HUES48 (cell line): Measurements from ENCODE around the gene KXD1.
"Not testable (repeated sequence)": the region's sequence is repeated elsewhere in the genome, so short reads cannot be mapped to it uniquely, and the experiment has no call there.

Experiments
- H3K27ac ChIP-seq: one replicate; pipeline ENCODE4 v1.7.0; 2013; ENCODE audit warnings: low read depth, low read length, inconsistent platforms
- H3K27me3 ChIP-seq: 2 replicates; pipeline ENCODE4 v1.6.1; 2013; ENCODE audit warnings: mild to moderate bottlenecking, low read length; ENCODE audit not compliant: control insufficient read depth, insufficient read depth
- H3K36me3 ChIP-seq: 2 replicates; pipeline ENCODE4 v1.6.1; 2013; ENCODE audit warnings: low read length; ENCODE audit not compliant: control insufficient read depth, insufficient read depth
- H3K4me1 ChIP-seq: 2 replicates; pipeline ENCODE4 v1.6.1; 2013; ENCODE audit warnings: mild to moderate bottlenecking, low read length; ENCODE audit not compliant: control insufficient read depth, insufficient read depth
- H3K4me3 ChIP-seq: 2 replicates; pipeline ENCODE4 v1.5.1; 2013; ENCODE audit warnings: mild to moderate bottlenecking, low read depth, low read length
- H3K9ac ChIP-seq: 2 replicates; pipeline ENCODE4 v1.6.1; 2013; ENCODE audit warnings: mild to moderate bottlenecking, low read depth, low read length, moderate library complexity
- H3K9me3 ChIP-seq: 2 replicates; pipeline ENCODE4 v1.6.1; 2013; ENCODE audit warnings: low read length; ENCODE audit not compliant: control insufficient read depth, insufficient read depth

Gene KXD1

DNA sequence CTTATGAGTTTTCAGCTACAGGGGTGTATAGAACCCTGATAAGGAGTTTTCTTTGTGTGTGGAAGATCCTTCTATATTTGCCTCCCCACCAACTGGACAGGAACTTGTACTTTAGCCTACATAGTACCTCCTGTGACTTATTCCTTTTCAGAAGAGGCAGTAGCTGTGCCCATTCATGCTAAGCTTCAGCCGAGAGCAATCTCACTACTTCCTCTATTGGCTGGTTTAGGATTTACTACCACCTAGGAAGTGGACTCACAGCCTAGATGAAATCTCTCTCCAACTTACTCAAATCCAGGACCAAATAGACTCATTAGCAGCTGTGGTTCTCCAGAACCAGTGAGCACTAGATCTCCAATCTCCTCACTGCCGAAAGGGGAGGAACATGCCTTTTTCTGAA, 28.6 kb downstream of the KXD1 start:
- H3K4me3 ChIP-seq = no peak overlapping the region
- no peak overlapping the region for H3K9ac ChIP-seq
- no peaks in the 10 kb centered on the region for H3K27me3 ChIP-seq
- H3K36me3 ChIP-seq = peaks cover 3% of the 10 kb centered on the region; the same call in 1 of the 2 replicates
- peaks cover 12% of the 10 kb centered on the region; the same call in 1 of the 2 replicates for H3K4me1 ChIP-seq
- H3K9me3 ChIP-seq = no peaks in the 10 kb centered on the region
- H3K27ac ChIP-seq = no peak overlapping the region

GRCh38 chr19:18587561-18587960, 29.9 kb downstream of the KXD1 start:
- no peak overlapping the region for H3K4me3 ChIP-seq
- H3K9ac ChIP-seq = no peak overlapping the region
- H3K27ac ChIP-seq = no peak overlapping the region
- no peaks in the 10 kb centered on the region for H3K27me3 ChIP-seq
- H3K9me3 ChIP-seq = no peaks in the 10 kb centered on the region
- peaks cover 3% of the 10 kb centered on the region; the same call in 1 of the 2 replicates for H3K36me3 ChIP-seq
- H3K4me1 ChIP-seq = peaks cover 12% of the 10 kb centered on the region; the same call in 1 of the 2 replicates

DNA sequence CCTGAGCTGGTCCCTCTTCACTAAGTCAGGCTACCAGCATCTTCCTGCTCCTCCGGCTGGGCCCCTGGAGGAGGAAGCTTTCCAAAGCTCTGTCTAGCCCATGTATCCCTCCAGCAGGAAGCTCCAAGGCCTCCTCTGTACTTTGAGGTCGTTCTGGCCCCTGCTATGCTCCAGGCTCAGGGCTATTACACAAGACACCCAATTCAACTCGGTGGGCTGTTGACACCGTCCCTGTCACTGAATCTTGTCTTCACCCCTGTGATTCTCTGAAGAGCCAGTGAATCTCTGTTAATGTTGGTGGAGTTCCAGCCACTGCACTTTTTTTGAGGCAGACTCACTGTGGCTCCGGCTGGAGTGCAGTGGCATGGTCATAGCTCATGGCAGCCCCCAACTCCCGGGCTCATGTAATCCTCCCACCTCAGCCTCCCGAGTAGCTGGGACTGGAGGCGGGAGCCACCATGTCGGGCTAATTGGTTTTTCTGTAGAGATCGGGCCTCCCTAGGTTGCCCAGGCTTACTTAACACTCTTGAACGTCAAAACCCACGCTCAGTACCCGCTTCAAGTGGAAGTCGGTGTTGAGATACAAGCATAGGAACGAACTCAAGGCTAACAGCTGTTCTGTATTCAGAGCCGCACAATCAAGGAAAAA, 30.4 kb downstream of the KXD1 start:
- peaks cover 3% of the 10 kb centered on the region; the same call in 1 of the 2 replicates for H3K36me3 ChIP-seq
- peaks cover 15% of the 10 kb centered on the region; the same call in 1 of the 2 replicates for H3K4me1 ChIP-seq
- peak overlapping the region; percentile 95 for H3K27ac ChIP-seq
- no peaks in the 10 kb centered on the region for H3K27me3 ChIP-seq
- H3K4me3 ChIP-seq = peak overlapping the region; percentile 82
- no peaks in the 10 kb centered on the region for H3K9me3 ChIP-seq
- peak overlapping the region; percentile 78; the same call in 1 of the 2 replicates for H3K9ac ChIP-seq

DNA sequence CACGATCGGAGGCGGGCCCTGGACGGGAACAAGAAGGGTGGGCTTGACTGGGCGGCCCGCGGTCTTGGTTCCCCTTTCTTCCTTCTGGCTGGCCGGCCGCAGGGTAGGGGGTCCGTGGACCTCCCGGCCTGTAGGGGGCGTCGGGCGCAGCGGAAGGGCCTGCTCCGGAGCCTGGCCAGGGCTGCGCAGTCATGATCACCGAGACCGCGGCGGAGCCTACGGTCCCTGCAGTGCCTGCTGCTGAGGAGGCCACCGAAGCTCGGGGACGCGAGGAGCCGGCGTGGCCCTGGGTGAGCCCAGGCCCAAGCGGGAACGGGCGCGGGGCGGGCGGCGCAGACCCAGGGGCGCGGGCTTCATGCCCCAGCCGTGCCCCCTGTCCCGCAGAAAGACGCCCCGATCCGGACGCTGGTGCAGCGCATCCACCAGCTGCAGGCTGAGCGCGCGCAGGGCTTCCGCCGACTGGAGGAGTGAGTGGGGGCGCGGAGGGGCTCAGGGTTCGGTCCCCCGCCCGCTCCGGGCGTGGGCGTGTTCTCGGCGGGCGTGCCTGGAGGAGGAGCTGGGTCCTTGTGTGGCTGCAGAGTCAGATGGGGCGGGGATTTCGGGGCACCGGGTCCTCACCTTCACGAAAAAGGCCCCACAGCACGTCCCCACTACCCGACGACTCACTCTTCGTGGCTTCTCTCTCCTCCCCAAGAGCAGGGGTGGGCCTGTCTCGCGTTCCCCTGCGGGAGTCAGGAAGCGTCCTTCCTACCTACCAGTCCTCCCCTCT, 31.1 kb downstream of the KXD1 start, which contains the start of gene REX1BD:
TSS of gene REX1BD (plus strand) at position 188 of the 769 bp plus-strand sequence. CDS start at position 192, 4 bp downstream.
- Histone ChIP-seq H3K4me3 (peak within 1 kb of the TSS; percentile 82), H3K4me1 (peaks cover 20% of the 10 kb centered on the region; the same call in 1 of the 2 replicates), H3K27me3 (no peaks in the 10 kb centered on the region), H3K36me3 (peaks cover 3% of the 10 kb centered on the region; the same call in 1 of the 2 replicates), H3K9me3 (no peaks in the 10 kb centered on the region), H3K27ac (peak within 1 kb of the TSS; percentile 95), H3K9ac (peak within 1 kb of the TSS; percentile 78)

GRCh38 chr19:18589380-18590272, 32.0 kb downstream of the KXD1 start:
- Histone ChIP-seq H3K9me3 (no peaks in the 10 kb centered on the region), H3K9ac (peak overlapping the region; percentile 78), H3K4me1 (peaks cover 21% of the 10 kb centered on the region), H3K36me3 (peaks cover 3% of the 10 kb centered on the region; the same call in 1 of the 2 replicates), H3K4me3 (peak overlapping the region; percentile 82), H3K27ac (peak overlapping the region; percentile 95), H3K27me3 (peaks cover under 1% of the 10 kb centered on the region; the same call in 1 of the 2 replicates)

DNA sequence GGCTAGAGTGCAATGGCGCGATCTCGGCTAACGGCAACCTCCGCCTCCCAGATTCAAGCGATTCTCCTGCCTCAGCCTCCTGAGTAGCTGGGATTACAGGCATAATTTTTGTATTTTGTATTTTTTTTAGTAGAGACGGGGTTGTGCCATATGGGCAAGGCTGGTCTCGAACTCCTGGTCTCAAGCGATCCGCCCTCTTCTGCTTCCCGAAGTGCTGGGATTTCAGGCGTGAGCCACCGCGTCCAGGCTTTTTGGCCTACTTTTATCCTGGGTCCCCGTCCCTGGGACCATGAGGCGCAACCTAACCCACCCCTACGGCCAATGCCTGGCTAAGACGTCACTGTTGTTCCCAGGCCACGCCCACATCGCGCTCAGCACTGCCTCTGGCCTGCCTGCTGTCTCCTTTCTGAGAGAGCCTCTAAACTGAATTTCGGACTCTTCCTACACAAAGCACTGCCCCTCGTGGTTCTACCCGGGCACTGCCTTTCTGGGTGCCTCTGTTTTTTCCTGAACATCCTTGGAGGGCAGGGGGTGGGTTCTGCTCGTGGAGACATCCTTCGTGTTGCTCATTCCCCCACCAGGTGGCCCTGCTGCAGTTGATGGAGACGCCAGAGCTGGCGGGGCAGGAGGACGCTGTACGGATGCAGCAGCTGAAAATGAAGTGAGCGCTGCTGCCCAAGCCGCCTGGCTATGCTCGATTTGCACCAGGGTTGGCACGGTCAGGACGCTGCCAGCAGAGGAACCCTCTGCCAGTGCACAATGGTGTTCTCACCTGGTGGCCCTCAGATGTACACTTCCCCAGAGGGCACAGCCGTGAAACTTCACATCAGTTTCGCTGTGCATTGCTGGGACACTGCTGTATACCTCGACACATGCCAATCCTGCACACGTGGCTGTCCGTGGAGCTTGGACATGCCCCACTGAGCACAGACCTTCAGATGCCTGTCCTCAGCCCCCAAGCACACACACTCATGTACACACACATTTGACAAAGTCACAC, 32.9 kb downstream of the KXD1 start:
- peaks cover 3% of the 10 kb centered on the region; the same call in 1 of the 2 replicates for H3K36me3 ChIP-seq
- no peaks in the 10 kb centered on the region for H3K9me3 ChIP-seq
- peak overlapping the region; percentile 95 for H3K27ac ChIP-seq
- peaks cover 3% of the 10 kb centered on the region; the same call in 1 of the 2 replicates for H3K27me3 ChIP-seq
- peak overlapping the region; percentile 65 for H3K9ac ChIP-seq
- H3K4me1 ChIP-seq = peaks cover 24% of the 10 kb centered on the region
- peak overlapping the region; percentile 82 for H3K4me3 ChIP-seq

DNA sequence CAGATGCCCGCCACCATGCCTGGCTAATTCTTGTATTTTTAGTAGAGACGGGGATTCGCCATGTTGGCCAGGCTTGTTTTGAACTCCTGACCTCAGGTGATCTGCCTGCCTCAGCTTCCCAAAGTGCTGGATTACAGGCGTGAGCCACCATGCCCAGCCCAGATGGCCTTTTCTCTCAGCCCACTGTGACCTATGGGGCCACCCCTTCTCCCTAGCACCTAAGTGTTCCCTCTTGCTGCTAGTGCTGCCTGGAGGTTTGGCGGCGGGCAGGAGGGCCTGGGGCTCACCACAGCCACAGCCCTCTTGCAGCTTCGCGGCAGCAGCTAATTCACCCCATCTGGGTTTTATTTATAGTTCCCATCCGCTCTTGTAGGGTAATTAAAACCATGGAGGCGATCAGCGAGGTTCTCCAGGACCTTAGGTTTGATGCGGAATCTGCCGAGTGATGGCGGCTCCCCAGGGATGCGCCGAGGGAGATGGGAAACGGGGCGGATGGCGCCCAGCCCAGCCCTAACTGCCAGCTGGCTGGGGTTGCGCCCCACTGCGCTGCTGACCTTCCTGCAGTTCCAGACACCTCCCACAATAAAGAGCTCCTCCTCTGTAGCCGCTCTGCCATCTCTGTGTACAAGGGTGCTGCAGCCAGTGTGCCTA, 34.2 kb downstream of the KXD1 start:
- Histone ChIP-seq H3K9me3 (no peaks in the 10 kb centered on the region), H3K27ac (no peak overlapping the region), H3K9ac (no peak overlapping the region), H3K36me3 (peaks cover 3% of the 10 kb centered on the region; the same call in 1 of the 2 replicates), H3K27me3 (peaks cover 3% of the 10 kb centered on the region; the same call in 1 of the 2 replicates), H3K4me3 (no peak overlapping the region), H3K4me1 (peaks cover 24% of the 10 kb centered on the region)

GRCh38 chr19:18592732-18593131, 35.1 kb downstream of the KXD1 start:
- not testable (repeated sequence) for H3K36me3 ChIP-seq, H3K4me3 ChIP-seq, H3K27me3 ChIP-seq, H3K9ac ChIP-seq, H3K9me3 ChIP-seq, H3K27ac ChIP-seq
- peaks cover 22% of the 10 kb centered on the region for H3K4me1 ChIP-seq

DNA sequence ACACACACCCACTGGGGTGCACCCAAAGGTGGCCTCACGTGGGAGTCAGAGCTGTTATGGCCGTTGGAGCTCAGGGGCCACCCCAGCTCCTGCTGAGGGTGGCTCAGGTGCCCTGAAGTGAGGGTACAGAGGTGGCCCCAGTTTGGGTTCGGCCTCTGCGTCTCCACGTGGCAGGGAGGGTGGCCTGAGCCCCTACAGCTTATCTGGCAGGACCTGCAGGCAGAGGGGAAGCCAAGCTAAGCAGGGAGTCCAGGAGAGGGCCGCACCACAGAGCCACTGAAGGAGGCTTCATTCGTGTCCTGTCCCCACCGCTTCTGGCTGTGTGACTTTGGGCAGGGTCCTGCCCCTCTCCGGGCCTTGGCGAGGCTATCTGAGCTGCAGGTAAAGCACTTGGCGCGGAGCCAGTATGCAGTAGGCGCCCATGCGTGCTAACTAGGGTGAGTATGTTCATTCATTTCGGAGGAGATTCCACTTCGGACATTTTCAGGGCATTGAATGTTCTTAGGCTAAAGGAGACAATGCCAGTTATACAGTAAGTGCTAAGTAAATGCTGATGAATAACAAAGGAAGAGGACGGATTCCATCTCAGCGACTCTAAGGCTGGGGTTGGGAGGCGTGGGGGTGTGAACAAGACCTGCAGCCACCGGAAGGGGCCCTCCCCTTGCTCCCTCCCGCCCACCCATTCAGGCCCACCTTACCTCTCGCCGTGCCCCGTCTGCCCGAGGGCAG, 35.9 kb downstream of the KXD1 start:
- Histone ChIP-seq H3K27me3 (peaks cover 3% of the 10 kb centered on the region; the same call in 1 of the 2 replicates), H3K4me3 (peak overlapping the region; percentile 54), H3K4me1 (peaks cover 15% of the 10 kb centered on the region), H3K36me3 (peaks cover 3% of the 10 kb centered on the region; the same call in 1 of the 2 replicates), H3K9ac (peak overlapping the region; percentile 27; the same call in 1 of the 2 replicates), H3K27ac (peak overlapping the region; percentile 90), H3K9me3 (no peaks in the 10 kb centered on the region)
